HEK293 (cell line): ENCODE data around the gene PIGL.

ENCODE experiments used
- AEBP2 ChIP-seq: fragments of 450-650 bp; formaldehyde crosslinking; IDR thresholded peaks from 2 replicates; pipeline ENCODE4 v1.5.1; 2016; ENCODE audit warnings: missing biosample characterization, missing genetic modification characterization, borderline replicate concordance
- BCL11A ChIP-seq: fragments of 450-650 bp; formaldehyde crosslinking; IDR thresholded peaks from 2 replicates; pipeline ENCODE4 v1.5.1; 2016; ENCODE audit warnings: low read depth, missing biosample characterization, missing genetic modification characterization
- PRDM4 ChIP-seq: fragments of 450-650 bp; formaldehyde crosslinking; IDR thresholded peaks from 2 replicates; pipeline ENCODE4 v1.5.1; 2017; ENCODE audit warnings: missing biosample characterization, missing genetic modification characterization
- REST ChIP-seq: fragments of 450-650 bp; formaldehyde crosslinking; IDR thresholded peaks from 2 replicates; pipeline ENCODE4 v1.5.1; 2016; ENCODE audit warnings: missing biosample characterization, missing genetic modification characterization
- ZFP3 ChIP-seq: fragments of 450-650 bp; formaldehyde crosslinking; IDR thresholded peaks from 2 replicates; pipeline ENCODE4 v1.5.1; 2016; ENCODE audit warnings: low read depth, missing biosample characterization, missing genetic modification characterization
- ZNF214 ChIP-seq: fragments of 450-650 bp; formaldehyde crosslinking; IDR thresholded peaks from 2 replicates; pipeline ENCODE4 v1.5.1; 2017; ENCODE audit warnings: missing biosample characterization, mild to moderate bottlenecking, missing genetic modification characterization, borderline replicate concordance
- ZNF274 ChIP-seq, 2 experiments: fragments of 200-500 bp in 1 of 2; fragments of 450-650 bp in 1 of 2; sonication (Bioruptor generic) in 1 of 2; formaldehyde crosslinking in 1 of 2; IDR thresholded peaks; 2 replicates each; pipeline versions ENCODE4 v1.5.1 to v1.6.1; 2014 to 2016; ENCODE audit warnings: borderline replicate concordance in 1 of 2, inconsistent platforms in 1 of 2, low read length in 1 of 2, missing biosample characterization in 1 of 2, missing genetic modification characterization in 1 of 2
- TF ChIP-seq, protein P1 (sequence below): fragments of 450-650 bp; formaldehyde crosslinking; IDR thresholded peaks from 2 replicates; pipeline ENCODE4 v1.5.1; 2016; ENCODE audit warnings: missing biosample characterization, missing genetic modification characterization
- TF ChIP-seq, protein P2 (sequence below): fragments of 450-650 bp; formaldehyde crosslinking; IDR thresholded peaks from 2 replicates; pipeline ENCODE4 v1.5.1; 2016; ENCODE audit warnings: missing biosample characterization, missing genetic modification characterization
- TF ChIP-seq, protein P3 (sequence below): fragments of 450-650 bp; formaldehyde crosslinking; IDR thresholded peaks from 2 replicates; pipeline ENCODE4 v1.5.1; 2016; ENCODE audit warnings: missing biosample characterization, missing genetic modification characterization, low read depth

DNA sequence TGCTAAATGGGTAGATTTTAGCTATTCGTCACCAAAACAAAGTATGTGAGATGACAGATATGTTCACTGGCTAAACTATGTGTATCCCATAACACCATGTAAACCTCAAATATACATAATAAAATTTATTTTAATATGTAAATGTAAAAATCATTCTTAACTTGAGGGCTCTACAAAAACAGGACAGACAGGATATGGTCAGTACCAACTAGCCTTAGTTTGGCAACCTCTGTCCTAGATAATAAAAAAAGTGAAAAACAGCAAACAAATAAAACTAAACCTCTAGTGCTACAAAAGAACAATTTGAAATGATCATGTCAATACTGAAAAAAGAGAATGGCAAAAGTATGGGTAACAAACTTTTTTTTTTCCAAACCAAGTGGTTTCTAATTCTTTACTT, 35.4 kb upstream of the PIGL start:
- TF ChIP-seq PRDM4 (tag by site-specific recombination) (no peak), AEBP2 (no peak), BCL11A (no peak), ZNF274 (IDR thresholded peaks at IDR 0.05; ENCODE audit: low read length) (no peak), ZNF274 (tag by site-specific recombination; IDR thresholded peaks at IDR 0.05; ENCODE audit: borderline replicate concordance) (no peak), ZNF214 (tag by site-specific recombination) (no peak), REST (tag by site-specific recombination) (no peak), ZFP3 (tag by site-specific recombination) (no peak)
- TF ChIP-seq, protein P1, sequence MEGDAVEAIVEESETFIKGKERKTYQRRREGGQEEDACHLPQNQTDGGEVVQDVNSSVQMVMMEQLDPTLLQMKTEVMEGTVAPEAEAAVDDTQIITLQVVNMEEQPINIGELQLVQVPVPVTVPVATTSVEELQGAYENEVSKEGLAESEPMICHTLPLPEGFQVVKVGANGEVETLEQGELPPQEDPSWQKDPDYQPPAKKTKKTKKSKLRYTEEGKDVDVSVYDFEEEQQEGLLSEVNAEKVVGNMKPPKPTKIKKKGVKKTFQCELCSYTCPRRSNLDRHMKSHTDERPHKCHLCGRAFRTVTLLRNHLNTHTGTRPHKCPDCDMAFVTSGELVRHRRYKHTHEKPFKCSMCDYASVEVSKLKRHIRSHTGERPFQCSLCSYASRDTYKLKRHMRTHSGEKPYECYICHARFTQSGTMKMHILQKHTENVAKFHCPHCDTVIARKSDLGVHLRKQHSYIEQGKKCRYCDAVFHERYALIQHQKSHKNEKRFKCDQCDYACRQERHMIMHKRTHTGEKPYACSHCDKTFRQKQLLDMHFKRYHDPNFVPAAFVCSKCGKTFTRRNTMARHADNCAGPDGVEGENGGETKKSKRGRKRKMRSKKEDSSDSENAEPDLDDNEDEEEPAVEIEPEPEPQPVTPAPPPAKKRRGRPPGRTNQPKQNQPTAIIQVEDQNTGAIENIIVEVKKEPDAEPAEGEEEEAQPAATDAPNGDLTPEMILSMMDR (tag by site-specific recombination), result no peak
- TF ChIP-seq, protein P2, sequence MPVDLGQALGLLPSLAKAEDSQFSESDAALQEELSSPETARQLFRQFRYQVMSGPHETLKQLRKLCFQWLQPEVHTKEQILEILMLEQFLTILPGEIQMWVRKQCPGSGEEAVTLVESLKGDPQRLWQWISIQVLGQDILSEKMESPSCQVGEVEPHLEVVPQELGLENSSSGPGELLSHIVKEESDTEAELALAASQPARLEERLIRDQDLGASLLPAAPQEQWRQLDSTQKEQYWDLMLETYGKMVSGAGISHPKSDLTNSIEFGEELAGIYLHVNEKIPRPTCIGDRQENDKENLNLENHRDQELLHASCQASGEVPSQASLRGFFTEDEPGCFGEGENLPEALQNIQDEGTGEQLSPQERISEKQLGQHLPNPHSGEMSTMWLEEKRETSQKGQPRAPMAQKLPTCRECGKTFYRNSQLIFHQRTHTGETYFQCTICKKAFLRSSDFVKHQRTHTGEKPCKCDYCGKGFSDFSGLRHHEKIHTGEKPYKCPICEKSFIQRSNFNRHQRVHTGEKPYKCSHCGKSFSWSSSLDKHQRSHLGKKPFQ, result no peak
- TF ChIP-seq, protein P3, sequence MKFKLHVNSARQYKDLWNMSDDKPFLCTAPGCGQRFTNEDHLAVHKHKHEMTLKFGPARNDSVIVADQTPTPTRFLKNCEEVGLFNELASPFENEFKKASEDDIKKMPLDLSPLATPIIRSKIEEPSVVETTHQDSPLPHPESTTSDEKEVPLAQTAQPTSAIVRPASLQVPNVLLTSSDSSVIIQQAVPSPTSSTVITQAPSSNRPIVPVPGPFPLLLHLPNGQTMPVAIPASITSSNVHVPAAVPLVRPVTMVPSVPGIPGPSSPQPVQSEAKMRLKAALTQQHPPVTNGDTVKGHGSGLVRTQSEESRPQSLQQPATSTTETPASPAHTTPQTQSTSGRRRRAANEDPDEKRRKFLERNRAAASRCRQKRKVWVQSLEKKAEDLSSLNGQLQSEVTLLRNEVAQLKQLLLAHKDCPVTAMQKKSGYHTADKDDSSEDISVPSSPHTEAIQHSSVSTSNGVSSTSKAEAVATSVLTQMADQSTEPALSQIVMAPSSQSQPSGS, result no peak
